NCI-H2081 treated with DMSO at 0.1 percent for 48 hours (cell line): ENCODE results near the gene IP6K1.
"Not testable (repeated sequence)": the region's sequence is repeated elsewhere in the genome, so short reads cannot be mapped to it uniquely, and the experiment has no call there.

Source experiments
- DNase-seq: peaks from one replicate; lab custom pipeline; 2025; lab: John Stamatoyannopoulos, UW

IP6K1 gene

GRCh38 chr3:49711489-49711888 is 74.9 kb downstream of the IP6K1 start:
- no peak for DNase-seq

- DNase-seq, result no peak
Observed at GRCh38 chr3:49709852-49710251, 76.5 kb downstream of the IP6K1 start.

- DNase-seq, result no peak
Observed at GRCh38 chr3:49707113-49707480, 79.2 kb downstream of the IP6K1 start.

GRCh38 chr3:49706456-49707112 is 79.8 kb downstream of the IP6K1 start:
- no peak for DNase-seq

- no peak for DNase-seq
Observed at GRCh38 chr3:49705390-49705960, 80.9 kb downstream of the IP6K1 start.

- DNase-seq, result no peak
Observed at GRCh38 chr3:49704629-49705028, 81.7 kb downstream of the IP6K1 start.

- no peak for DNase-seq
Observed at GRCh38 chr3:49703956-49704355, 82.4 kb downstream of the IP6K1 start.

- no peak for DNase-seq
Observed at GRCh38 chr3:49703443-49703927, 82.9 kb downstream of the IP6K1 start.

GRCh38 chr3:49702672-49703071 is 83.7 kb downstream of the IP6K1 start:
- DNase-seq, result no peak

- no peak for DNase-seq
Observed at GRCh38 chr3:49701388-49702077, 84.8 kb downstream of the IP6K1 start.

- DNase-seq, result no peak
Observed at GRCh38 chr3:49700453-49701128, 85.8 kb downstream of the IP6K1 start.

- DNase-seq, result no peak
Observed at GRCh38 chr3:49700014-49700413, 86.3 kb downstream of the IP6K1 start.

GRCh38 chr3:49699281-49699979 is 86.9 kb downstream of the IP6K1 start:
- no peak for DNase-seq

- DNase-seq, result not testable (repeated sequence)
Observed at GRCh38 chr3:49695350-49696015, 90.9 kb downstream of the IP6K1 start.

GRCh38 chr3:49694409-49695070 is 91.8 kb downstream of the IP6K1 start:
- not testable (repeated sequence) for DNase-seq

- DNase-seq, result not testable (repeated sequence)
Observed at GRCh38 chr3:49691481-49691880, 94.9 kb downstream of the IP6K1 start.

GRCh38 chr3:49690856-49691255 is 95.5 kb downstream of the IP6K1 start:
- DNase-seq, result not testable (repeated sequence)

GRCh38 chr3:49689908-49690624 is 96.3 kb downstream of the IP6K1 start:
- not testable (repeated sequence) for DNase-seq

GRCh38 chr3:49689046-49689907 is 97.1 kb downstream of the IP6K1 start, which contains the start of the genes MST1 and RNF123:
MST1 (minus strand) TSS chr3:49689474; CDS start chr3:49688691, 783 bp downstream.
RNF123 (plus strand) TSS chr3:49689557; CDS start chr3:49691166, 1,609 bp downstream.
- no peak for DNase-seq
